22Rv1 (cell line): Measurements from ENCODE around the gene DKK2.

Experiments used
- H3K27ac ChIP-seq: fragments of 450-650 bp; 2 replicates; pipeline ENCODE4 v1.5.1; 2017
- ZFX ChIP-seq: fragments of 450-650 bp; IDR thresholded peaks from 2 replicates; pipeline ENCODE4 v1.6.1; 2017; ENCODE audit warnings: antibody characterized with exemption, borderline replicate concordance
- TF ChIP-seq, protein P1 (sequence below): fragments of 450-650 bp; IDR thresholded peaks from 2 replicates; pipeline ENCODE4 v1.5.1; 2017; ENCODE audit warnings: mild to moderate bottlenecking

DKK2 gene

DNA sequence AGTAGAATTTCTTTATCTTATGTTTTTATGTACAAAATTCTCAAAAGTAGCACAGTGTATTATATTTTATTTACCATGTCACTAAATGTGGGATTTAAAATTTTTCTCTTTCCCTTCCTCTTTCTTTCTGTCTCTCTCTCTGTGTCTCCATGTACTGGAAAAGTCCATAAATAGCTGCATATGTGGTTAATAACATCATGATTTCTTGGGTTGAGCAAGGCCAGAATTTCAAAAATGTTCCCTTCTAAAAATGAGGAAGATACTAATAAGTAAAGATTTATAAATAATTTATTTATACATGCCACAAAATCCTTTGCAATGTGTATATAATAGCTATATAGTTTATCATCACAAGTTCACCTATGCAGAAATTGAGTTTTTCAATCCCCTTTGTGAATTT, 29.1 kb upstream of the DKK2 start:
- TF ChIP-seq ZFX = no peak
- TF ChIP-seq, protein P1, sequence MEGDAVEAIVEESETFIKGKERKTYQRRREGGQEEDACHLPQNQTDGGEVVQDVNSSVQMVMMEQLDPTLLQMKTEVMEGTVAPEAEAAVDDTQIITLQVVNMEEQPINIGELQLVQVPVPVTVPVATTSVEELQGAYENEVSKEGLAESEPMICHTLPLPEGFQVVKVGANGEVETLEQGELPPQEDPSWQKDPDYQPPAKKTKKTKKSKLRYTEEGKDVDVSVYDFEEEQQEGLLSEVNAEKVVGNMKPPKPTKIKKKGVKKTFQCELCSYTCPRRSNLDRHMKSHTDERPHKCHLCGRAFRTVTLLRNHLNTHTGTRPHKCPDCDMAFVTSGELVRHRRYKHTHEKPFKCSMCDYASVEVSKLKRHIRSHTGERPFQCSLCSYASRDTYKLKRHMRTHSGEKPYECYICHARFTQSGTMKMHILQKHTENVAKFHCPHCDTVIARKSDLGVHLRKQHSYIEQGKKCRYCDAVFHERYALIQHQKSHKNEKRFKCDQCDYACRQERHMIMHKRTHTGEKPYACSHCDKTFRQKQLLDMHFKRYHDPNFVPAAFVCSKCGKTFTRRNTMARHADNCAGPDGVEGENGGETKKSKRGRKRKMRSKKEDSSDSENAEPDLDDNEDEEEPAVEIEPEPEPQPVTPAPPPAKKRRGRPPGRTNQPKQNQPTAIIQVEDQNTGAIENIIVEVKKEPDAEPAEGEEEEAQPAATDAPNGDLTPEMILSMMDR = no peak
- H3K27ac ChIP-seq = no peak overlapping the region

- TF ChIP-seq, protein P1 = no peak
- TF ChIP-seq ZFX = no peak
- H3K27ac ChIP-seq = no peak overlapping the region
Observed at GRCh38 chr4:107060388-107060787, 24.3 kb upstream of the DKK2 start.

- no peak overlapping the region for H3K27ac ChIP-seq
- TF ChIP-seq, protein P1 = no peak
Observed at GRCh38 chr4:107058828-107059227, 22.7 kb upstream of the DKK2 start.

GRCh38 chr4:107050525-107051135, 14.5 kb upstream of the DKK2 start:
- H3K27ac ChIP-seq = no peak overlapping the region
- no peak for TF ChIP-seq ZFX
- TF ChIP-seq, protein P1 = peak; percentile 79

DNA sequence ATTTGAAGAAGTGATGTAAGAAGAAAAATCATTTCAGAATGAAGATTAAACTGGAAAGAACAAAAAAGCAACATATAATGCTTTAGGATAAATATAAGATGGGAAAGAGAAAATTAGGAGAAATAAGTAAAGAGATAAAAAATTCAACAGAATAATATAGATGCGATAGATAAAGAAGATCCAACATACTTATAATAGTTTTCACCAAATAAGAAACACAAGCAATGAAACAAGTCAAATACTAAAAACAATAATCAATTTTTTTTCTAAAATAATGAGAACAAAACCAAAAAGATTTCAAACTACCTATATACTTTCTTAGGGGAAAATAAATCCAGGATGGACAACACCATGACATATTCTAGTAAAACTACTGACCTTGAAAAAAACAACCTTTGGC, 10.1 kb upstream of the DKK2 start:
- TF ChIP-seq ZFX = no peak
- TF ChIP-seq, protein P1 = no peak
- no peak overlapping the region for H3K27ac ChIP-seq

DNA sequence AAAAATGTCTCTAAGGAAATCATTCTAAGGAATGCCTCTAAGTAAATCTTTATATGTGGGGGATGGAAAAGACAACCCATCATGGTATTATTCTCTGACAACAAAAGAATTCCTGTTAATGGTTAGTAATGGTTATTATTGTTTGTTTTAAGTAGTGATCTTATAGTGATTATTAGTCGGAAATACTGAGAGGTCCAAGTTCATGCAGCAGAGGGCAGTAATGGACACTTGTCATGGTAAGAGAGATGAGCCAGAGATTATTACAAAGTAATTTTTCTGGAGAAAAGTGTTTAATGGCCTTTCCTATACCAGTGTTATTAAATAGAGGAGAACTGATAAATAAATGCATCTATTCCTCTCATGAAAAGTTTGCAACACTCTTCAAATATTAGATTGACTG, 8.1 kb upstream of the DKK2 start:
- no peak overlapping the region for H3K27ac ChIP-seq
- TF ChIP-seq, protein P1 = peak; percentile 67
- TF ChIP-seq ZFX = no peak

- no peak overlapping the region for H3K27ac ChIP-seq
- no peak for TF ChIP-seq ZFX
- TF ChIP-seq, protein P1 = peak; percentile 93
Observed at GRCh38 chr4:107037199-107037584, 1.1 kb upstream of the DKK2 start.
